HG03432 (cell line): ENCODE measurements around the gene KIF16B.
"Not testable (repeated sequence)": the region's sequence is repeated elsewhere in the genome, so short reads cannot be mapped to it uniquely, and the experiment has no call there.

Experiments used
- ATAC-seq: cut with Tn5 transposase; IDR thresholded peaks from one replicate; pipeline ENCODE4 v1.9.1; 2021; ENCODE audit warnings: mild to moderate bottlenecking, moderate library complexity; ENCODE audit not compliant: unreplicated experiment

KIF16B gene

DNA sequence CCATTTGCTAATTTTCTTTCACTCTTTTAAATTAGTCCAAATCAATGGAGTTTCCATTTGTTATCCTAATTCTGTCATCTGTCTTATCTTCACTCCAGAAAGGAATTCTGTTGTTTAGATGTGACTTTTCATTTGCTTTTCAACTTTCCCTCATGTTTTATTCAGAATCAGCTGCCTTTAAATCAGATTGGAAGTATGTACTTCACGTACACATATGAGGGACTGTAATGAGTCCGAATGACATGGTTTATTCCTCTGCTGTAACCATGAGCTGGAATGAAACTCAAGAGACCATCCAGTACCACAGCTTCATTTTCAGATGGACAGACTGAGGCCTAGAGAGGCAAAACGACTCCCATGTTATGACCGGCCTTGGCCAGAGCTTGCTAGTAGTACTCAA is 302.3 kb downstream of the KIF16B start:
- ATAC-seq: no peak

DNA sequence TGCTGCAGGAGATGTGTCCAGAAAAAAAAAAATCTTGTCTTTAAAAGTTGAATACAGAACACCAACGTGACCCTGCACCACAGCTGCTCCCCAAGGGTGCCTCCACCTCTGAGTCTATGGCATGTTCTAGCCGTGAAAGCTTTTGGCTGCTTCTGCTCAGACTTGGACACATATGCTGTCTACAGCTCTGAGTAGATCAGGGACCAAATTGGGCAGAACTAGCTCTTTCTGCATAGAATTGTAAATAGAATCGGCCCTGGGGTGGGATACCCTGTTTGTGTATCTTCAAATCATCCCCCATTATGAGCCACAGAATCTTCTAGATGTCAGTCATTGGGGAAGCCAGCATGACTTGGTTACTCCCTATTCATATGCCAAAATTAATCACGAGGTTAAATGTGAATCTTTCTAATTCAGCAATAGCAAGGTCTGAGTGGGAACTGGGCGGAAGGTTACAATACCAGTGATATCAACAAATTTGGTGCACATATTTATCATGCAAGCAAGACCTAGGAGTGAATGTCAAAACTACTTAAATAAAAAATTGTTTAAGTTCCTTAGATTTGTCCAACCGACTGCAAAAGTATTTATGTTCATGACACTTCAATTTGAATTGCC is 302.8 kb downstream of the KIF16B start:
- ATAC-seq: no peak

DNA sequence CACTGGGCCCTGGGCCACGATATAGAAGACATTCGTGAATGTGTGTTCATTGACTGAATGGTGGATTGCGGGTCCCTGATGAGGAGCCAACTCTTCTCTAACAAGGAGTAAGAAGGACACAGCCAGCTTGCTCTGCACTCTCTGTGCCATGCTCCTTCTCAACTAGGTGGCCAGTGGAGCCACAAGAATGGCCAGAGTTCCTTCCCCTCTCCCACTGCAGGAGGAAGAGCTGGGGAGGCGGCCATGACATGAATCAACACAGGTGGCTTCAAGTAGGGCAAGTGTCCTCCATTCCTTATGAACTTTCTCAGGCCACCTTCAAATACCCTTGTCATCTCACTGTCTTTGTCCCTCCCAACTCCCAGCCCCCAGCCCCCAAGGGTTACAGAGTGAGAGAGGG is 305.7 kb downstream of the KIF16B start:
- no peak for ATAC-seq

DNA sequence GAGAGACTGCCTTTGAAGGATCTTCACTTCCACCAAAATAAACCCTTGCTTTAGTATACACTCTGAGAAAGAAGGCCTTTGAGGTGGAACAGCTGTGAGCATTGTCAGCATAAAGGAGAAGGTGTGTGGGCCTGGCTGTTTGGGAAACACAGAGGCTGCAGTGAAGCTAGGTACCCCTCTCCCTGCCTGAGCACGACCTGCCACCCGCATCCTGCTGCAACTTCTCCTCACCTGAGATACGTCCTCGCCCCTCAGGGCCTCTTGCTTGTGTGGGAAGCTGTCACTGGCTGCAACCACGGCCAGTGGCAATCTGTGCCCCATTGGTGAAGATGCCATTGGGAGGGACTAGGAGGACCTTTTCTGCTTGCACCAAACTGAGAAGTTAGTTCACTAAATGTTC is 307.9 kb downstream of the KIF16B start:
- no peak for ATAC-seq

GRCh38 chr20:16263582-16263981 is 309.7 kb downstream of the KIF16B start:
- no peak for ATAC-seq

- no peak for ATAC-seq
Measured at GRCh38 chr20:16262594-16262993, 310.7 kb downstream of the KIF16B start.

GRCh38 chr20:16261733-16262273 is 311.4 kb downstream of the KIF16B start:
- no peak for ATAC-seq

DNA sequence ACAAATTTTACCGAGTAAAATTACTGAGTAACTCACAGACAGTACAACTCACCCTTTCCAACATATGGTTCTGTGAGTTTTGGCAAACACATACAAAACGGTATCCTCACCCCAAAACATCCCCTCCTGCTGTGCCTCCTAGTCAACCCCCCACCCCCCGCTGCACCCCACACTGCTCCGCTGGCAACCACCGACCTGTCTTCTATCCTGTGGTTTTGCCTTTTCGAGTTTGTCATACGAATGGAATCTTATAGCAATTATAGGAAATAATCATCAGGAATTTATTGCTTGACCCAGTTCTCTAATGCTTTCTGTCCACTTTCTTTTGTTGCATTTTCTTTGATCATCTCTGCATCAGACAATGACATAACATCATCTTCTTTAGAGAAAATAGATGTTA is 312.3 kb downstream of the KIF16B start:
- ATAC-seq: no peak

DNA sequence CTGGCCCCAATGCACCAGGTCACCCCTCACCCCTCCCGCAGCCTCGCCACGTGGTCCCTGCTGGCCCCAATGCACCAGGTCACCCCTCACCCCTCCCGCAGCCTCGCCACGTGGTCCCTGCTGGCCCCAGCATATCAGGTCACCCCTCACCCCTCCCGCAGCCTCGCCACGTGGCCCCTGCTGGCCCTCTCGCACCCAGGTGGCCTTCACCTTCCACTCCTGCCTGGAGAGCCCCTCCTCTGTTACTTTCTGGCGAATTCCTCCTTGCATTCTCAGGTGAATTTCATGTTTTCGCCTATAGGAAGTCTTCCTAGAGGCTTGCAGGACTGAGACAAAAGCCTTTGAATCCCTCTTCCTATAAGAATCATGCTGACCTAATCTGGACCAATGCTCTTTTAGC is 313.1 kb downstream of the KIF16B start:
- not testable (repeated sequence) for ATAC-seq

GRCh38 chr20:16258766-16259165 is 314.5 kb downstream of the KIF16B start:
- no peak for ATAC-seq

DNA sequence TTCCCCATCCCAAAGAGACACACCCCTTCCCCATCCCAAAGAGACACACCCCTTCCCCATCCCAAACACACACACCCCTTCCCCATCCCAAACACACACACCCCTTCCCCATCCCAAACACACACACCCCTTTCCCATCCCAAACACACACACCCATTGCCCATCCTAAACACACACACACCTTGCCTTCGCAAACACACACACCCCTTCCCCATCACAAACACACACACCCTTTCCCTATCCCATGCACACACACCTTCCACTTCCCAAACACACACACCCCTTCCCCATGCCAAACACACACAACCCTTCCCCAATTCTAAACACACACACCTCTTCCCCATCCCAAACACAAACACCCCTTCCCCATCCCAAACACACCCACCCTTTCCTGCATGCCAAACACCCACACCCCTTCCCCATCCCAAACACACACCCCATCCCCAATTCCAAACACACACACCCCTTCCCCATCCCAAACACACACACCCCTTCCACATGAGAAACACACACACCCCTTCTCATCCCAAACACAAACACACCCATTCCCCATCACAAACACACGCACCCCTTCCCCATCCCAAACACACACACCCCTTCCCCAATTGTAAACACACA is 315.3 kb downstream of the KIF16B start:
- ATAC-seq: no peak

DNA sequence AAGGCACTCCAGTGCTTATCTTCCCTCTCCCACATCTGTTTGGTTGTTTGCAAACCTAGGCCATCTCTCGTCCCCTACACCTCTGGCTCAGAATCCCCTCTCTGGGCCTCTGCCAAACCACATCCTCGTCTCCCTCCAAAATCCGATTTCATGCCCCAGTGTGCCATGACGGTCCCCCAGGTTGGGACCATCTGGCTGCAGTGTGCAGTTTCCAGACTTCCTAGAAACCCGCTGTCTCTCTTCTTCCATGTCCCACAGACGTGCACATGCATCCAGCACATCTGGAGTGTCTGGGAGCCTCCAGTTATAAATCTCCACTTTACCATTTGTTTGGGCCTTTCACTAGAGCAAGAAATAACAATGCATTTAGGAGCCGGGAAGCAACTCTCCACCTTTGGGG is 316.2 kb downstream of the KIF16B start:
- ATAC-seq: no peak

DNA sequence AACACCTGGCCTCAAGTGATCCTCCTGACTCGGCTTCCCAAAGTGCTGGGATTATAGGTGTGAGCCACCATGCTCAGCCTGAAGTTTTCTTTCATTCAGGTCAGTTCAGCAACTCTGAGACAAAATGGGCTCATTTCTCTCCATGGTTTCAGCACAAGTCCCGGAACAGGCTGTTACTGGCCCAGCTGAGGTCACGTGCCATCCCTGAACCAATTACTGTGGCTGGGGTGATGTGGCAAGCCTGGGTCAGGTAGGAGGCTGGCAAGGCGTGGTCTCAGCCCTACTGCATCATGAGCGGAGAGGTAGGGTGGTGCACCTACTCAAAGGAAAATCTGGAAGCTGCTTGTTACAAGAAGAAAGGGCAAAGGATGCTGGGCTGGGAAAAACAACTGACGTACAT is 326.4 kb downstream of the KIF16B start:
- ATAC-seq: no peak

- ATAC-seq: no peak
Measured at GRCh38 chr20:16246291-16246690, 327.0 kb downstream of the KIF16B start.

GRCh38 chr20:16245879-16246278 is 327.4 kb downstream of the KIF16B start:
- no peak for ATAC-seq

DNA sequence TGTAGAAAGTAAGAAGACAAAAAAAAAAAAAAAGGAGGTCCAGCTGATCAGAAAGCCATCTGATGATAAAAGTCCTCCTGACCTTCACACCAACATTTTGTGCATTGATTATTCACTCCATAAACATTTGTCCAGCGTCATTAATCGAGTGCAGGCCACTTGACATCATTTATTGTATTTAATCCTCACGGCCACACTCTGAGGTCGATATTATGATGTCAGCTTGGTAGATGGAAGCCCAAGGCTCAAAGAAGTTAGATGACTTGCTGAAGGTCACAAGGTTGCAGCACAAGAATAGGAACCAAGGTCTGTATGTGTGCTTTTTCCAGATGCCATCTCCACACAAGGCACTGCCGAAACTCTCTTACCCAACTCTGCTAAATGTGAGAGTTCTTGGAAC is 328.4 kb downstream of the KIF16B start:
- no peak for ATAC-seq

DNA sequence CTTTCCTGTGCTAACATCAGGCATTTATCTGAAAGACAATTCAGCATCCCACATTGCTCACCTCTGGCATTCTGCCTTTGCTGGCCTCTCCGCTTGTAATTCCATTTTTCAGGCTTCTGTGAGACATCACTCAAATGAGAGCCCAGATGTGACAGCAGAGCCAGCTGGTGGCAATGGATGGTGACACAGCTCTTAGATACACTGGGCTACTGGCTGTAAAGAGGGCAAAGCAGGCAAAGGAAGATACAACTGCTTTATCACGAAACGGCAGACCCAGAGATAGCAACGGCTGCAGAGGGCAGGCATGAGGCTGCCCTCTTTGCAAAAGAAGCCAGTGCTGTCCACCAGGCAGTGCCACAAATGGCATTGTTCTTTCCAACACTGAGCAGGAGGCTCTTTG is 329.8 kb downstream of the KIF16B start:
- ATAC-seq: no peak

DNA sequence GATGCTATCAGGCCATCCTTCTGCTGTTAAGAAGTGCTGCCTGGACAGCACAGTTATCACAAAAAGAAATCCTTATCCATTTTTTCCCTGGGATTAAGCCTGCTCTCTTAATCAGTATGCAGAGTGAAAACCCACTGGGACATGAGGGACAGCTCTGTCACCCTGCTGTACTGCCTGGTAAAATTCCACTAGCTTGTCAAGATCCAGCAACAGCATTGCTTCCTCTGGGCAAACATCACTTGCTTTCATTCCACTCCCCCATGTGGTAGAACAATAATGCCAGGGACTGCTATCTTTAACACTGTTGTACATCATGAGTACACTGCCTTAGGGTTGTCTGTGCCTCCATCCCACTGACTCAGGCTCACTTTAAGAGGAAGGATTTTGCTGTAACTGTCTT is 331.3 kb downstream of the KIF16B start:
- ATAC-seq: no peak

GRCh38 chr20:16240355-16240754 is 332.9 kb downstream of the KIF16B start:
- ATAC-seq: no peak

DNA sequence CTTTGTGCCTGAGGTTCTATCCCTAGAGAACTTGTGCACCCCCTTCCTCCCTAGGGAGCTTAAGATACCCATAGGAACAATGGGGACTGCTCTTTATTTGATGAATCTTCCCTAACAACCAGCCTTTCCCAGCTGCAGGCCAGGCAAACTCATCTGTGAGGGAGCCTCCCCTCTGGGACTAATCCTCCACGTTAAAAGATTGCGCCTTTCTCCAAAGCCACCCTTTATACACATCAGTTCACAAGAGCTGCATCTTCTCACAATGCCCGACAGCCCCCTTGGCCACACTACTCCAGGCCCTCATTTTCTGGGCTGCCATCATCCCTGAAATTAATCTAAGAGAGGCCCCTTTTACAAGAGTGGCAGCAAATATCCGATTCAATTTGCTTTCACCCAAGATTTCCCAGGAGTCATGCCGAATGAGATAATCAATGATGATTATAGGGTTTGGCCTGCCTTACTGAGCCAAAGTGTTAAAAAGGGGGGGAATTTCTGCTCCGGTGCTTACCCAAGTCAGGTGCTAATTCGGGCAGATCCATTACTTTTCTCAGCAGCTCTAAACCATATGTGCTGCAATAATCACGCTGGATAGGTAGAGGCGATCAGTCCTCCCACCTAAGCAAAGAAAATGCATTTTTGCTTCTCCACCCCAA is 336.5 kb downstream of the KIF16B start:
- no peak for ATAC-seq

GRCh38 chr20:16230402-16230801 is 342.8 kb downstream of the KIF16B start:
- ATAC-seq: no peak

GRCh38 chr20:16229813-16230212 is 343.4 kb downstream of the KIF16B start:
- ATAC-seq: no peak
